Endothelial cell of umbilical vein (primary cell): ENCODE data around the gene SLC9A3. TPM values are rescaled to one million over a fixed set of nuclear protein-coding genes. Genes with fewer than 3 reads are reported as not detected.

ENCODE experiments used
- BruUV-seq: library from RNA; stranded (reverse); fragments of 400-500 nt; replicated peaks from 2 replicates; lab custom pipeline; 2021; lab: Mats Ljungman, UMichigan
- CTCF ChIA-PET: fragments of 300-600, 350-600 bp; sonication (Branson Sonifier 250); formaldehyde crosslinking; loops from one replicate; lab custom pipeline; 2021; ENCODE audit warnings: antibody characterized with exemption, inconsistent platforms; lab: Charles Lee
- POLR2A ChIA-PET: fragments of 300-600, 350-600 bp; sonication (Branson Sonifier 250); formaldehyde crosslinking; loops from one replicate; lab custom pipeline; 2021; ENCODE audit warnings: antibody characterized with exemption, inconsistent platforms; lab: Charles Lee
- DNase-seq: peaks from one replicate; pipeline ENCODE4 v3.0.0-alpha.2; 2011; ENCODE audit warnings: low read depth, low spot score
- FAIRE-seq: peaks from 2 replicates; lab custom pipeline; 2011; peaks lifted over from hg19 to GRCh38; lab: Jason Lieb, UNC
- H2AFZ ChIP-seq: 2 replicates; pipeline ENCODE4 v1.6.0; 2012; ENCODE audit warnings: low read depth, low read length, control low read depth, inconsistent platforms
- H3K27ac ChIP-seq: 2 replicates; pipeline ENCODE4 v1.5.1; 2011; ENCODE audit warnings: low read depth, mild to moderate bottlenecking, control low read depth, low read length, moderate library complexity; ENCODE audit not compliant: insufficient read depth
- H3K27me3 ChIP-seq, 2 experiments: 2 replicates each; pipeline versions ENCODE4 v1.6.0 to v1.6.1; 2011; ENCODE audit warnings: low read length in 2 of 2, mixed read lengths in 1 of 2; ENCODE audit not compliant: control insufficient read depth in 2 of 2, insufficient read depth in 2 of 2
- H3K36me3 ChIP-seq, 2 experiments: 2 replicates in 1 of 2; 3 replicates in 1 of 2; pipeline ENCODE4 v1.5.1; 2011; ENCODE audit warnings: low read length in 2 of 2, mild to moderate bottlenecking in 1 of 2, moderate library complexity in 1 of 2; ENCODE audit not compliant: control insufficient read depth in 2 of 2, insufficient read depth in 2 of 2; ENCODE audit errors: extremely low read depth in 1 of 2
- H3K4me1 ChIP-seq: 3 replicates; pipeline ENCODE4 v1.5.1; 2011; ENCODE audit warnings: mild to moderate bottlenecking, low read length; ENCODE audit not compliant: control insufficient read depth, insufficient read depth; ENCODE audit errors: extremely low read depth
- H3K4me2 ChIP-seq: 2 replicates; pipeline ENCODE4 v1.6.1; 2011; ENCODE audit warnings: low read length, control low read depth, mixed read lengths; ENCODE audit not compliant: insufficient read depth
- H3K4me3 ChIP-seq, 3 experiments: fragments of 200-600 bp in 1 of 3; sonication (generic), shearing (Covaris generic) in 1 of 3; replicated peaks in 1 of 3; 2 replicates each; pipeline ENCODE4 v1.5.1; 2011 to 2016; ENCODE audit warnings: control low read depth in 3 of 3, low read length in 3 of 3, mild to moderate bottlenecking in 2 of 3, inconsistent platforms in 1 of 3, low read depth in 1 of 3, moderate library complexity in 1 of 3; ENCODE audit not compliant: insufficient read depth in 1 of 3
- H3K79me2 ChIP-seq: 2 replicates; pipeline ENCODE4 v1.6.0; 2012; ENCODE audit warnings: low read length, inconsistent platforms; ENCODE audit not compliant: control insufficient read depth, insufficient read depth
- H3K9ac ChIP-seq: replicated peaks from 2 replicates; pipeline ENCODE3; 2011; ENCODE audit warnings: low read length, control low read depth; ENCODE audit not compliant: insufficient read depth; ENCODE audit errors: extremely low read depth
- H3K9me1 ChIP-seq: replicated peaks from 3 replicates; pipeline ENCODE4 v1.6.0; 2011; ENCODE audit warnings: mild to moderate bottlenecking, low read length; ENCODE audit not compliant: control insufficient read depth, insufficient read depth; ENCODE audit errors: extremely low read depth
- H3K9me3 ChIP-seq: replicated peaks from 2 replicates; pipeline ENCODE4 v1.5.1; 2012; ENCODE audit warnings: low read length, inconsistent platforms; ENCODE audit not compliant: control insufficient read depth, insufficient read depth
- H4K20me1 ChIP-seq: replicated peaks from 2 replicates; pipeline ENCODE3; 2011; ENCODE audit warnings: mild to moderate bottlenecking, low read length; ENCODE audit not compliant: control insufficient read depth, insufficient read depth; ENCODE audit errors: extremely low read depth
- EZH2 ChIP-seq: IDR thresholded peaks from 2 replicates; pipeline ENCODE4 v1.6.1; 2012; ENCODE audit warnings: borderline replicate concordance, low read depth, mild to moderate bottlenecking, moderate library complexity, low read length, inconsistent platforms; ENCODE audit not compliant: severe bottlenecking
- FOS ChIP-seq: IDR thresholded peaks from 2 replicates; pipeline ENCODE4 v1.6.1; 2011; ENCODE audit warnings: mild to moderate bottlenecking, low read length, moderate library complexity, borderline replicate concordance; ENCODE audit not compliant: insufficient read depth
- GATA2 ChIP-seq: IDR thresholded peaks from 2 replicates; pipeline ENCODE4 v1.7.0; 2011; ENCODE audit warnings: low read depth, mild to moderate bottlenecking, moderate library complexity, mixed read lengths, low read length; ENCODE audit not compliant: insufficient read length, insufficient read depth
- JUN ChIP-seq: IDR thresholded peaks from 2 replicates; pipeline ENCODE4 v1.6.1; 2011; ENCODE audit warnings: borderline replicate concordance, low read depth; ENCODE audit not compliant: insufficient read length, insufficient read depth
- MYC ChIP-seq: IDR thresholded peaks from one replicate; pipeline ENCODE4 v1.6.1; 2011; ENCODE audit warnings: mild to moderate bottlenecking, low read depth, low read length
- POLR2A ChIP-seq: IDR thresholded peaks from 2 replicates; pipeline ENCODE4 v1.6.1; 2012; ENCODE audit warnings: low read depth, mild to moderate bottlenecking, control low read depth, low read length
- POLR2AphosphoS5 ChIP-seq: IDR thresholded peaks from 2 replicates; pipeline ENCODE4 v1.6.1; 2012; ENCODE audit warnings: low read depth, mild to moderate bottlenecking, control low read depth, low read length, moderate library complexity; ENCODE audit not compliant: insufficient read depth
- dilution Hi-C: fragments of 300-500 bp; cut with MboI; formaldehyde crosslinking; loops from one replicate; pipeline ENCODE4 v1.15.0; 2019; ENCODE audit warnings: low sequenced_read_pairs; ENCODE audit not compliant: extremely low pct_ligation_motif_present
- intact Hi-C: fragments of 100-400 bp; cut with micrococcal nuclease; formaldehyde crosslinking; loops from one replicate; pipeline ENCODE4 v1.10.0; 2022
- polyA plus RNA-seq, 4 experiments: library from polyadenylated mRNA; depleted of rRNA in 3 of 4; stranded (reverse) in 3 of 4; unstranded in 1 of 4; fragments of >200 nt; gene quantifications; 2 replicates each; pipeline versions ENCODE4 v1.2.1 to v1.2.3, GENCODE V29; 2011 to 2012; ENCODE audit warnings: missing spikeins in 1 of 4
- total RNA-seq: library from RNA; stranded (reverse); gene quantifications from 2 replicates; pipeline ENCODE4 v1.2.3, GENCODE V29; 2021
- TF ChIP-seq, protein P1 (sequence below): IDR thresholded peaks from 2 replicates; pipeline ENCODE4 v1.6.1; 2011; ENCODE audit not compliant: insufficient read depth, insufficient read length
- TF ChIP-seq, protein P2 (sequence below), 2 donors: IDR thresholded peaks; 1 replicate in 1 of 2; 2 replicates in 1 of 2; pipeline ENCODE4 v1.5.1; 2011; ENCODE audit warnings: low read length in 2 of 2, mild to moderate bottlenecking in 2 of 2, moderate library complexity in 2 of 2, control low read depth in 1 of 2, inconsistent platforms in 1 of 2, low read depth in 1 of 2; ENCODE audit not compliant: insufficient read depth in 1 of 2; ENCODE audit errors: extremely low read depth in 1 of 2

The SLC9A3 gene
- total and polyA plus RNA-seq, 2 donors (not counting 3 experiments of a cell fraction or from before 2014, with no cell fraction given), result 0.79 to 0.82 TPM

DNA sequence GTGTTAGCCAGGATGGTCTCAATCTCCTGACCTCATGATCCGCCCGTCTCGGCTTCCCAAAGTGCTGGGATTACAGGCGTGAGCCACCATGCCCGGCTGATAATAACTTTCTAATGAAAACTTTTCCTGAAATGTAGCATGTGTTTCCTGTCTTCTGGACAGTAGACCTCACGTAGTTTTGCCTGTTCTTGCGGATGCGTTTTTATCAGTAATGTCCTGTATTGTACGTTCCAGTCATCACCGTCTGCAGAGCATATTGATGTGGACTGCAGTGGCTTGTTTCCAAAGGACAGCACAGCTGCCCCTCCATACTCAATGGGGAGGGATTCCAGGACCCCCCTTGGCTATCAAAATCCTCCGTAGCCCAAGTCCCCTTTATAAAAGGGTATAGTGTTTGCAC, 68.4 kb downstream of the SLC9A3 start:
- Histone ChIP-seq H3K36me3 (peaks cover 11 to 35% of the 10 kb centered on the region in 2 experiments), H3K27me3 (no peaks in the 10 kb centered on the region), H4K20me1 (no peaks in the 10 kb centered on the region), H3K9me1 (no peaks in the 10 kb centered on the region), H3K79me2 (peaks cover 19% of the 10 kb centered on the region), H3K4me3 (no peak overlapping the region), H3K27ac (no peak overlapping the region), H3K4me2 (no peak overlapping the region), H3K9me3 (no peaks in the 10 kb centered on the region), H3K9ac (no peak overlapping the region), H2AFZ (no peak overlapping the region), H3K4me1 (no peaks in the 10 kb centered on the region)
- dilution Hi-C loops (no loop called here), intact Hi-C loops (no loop called here)
- ChIA-PET CTCF (interaction anchor here (0.9 to 1.6 kb wide), 3 partner anchors 9 to 24 kb away, joined by 4 to 13 read pairs (median 4); no protein-coding TSS in a partner anchor), POLR2A (no interaction called here)
- no peak for DNase-seq
- no TSS peak for BruUV-seq
- FAIRE-seq, result no peak
- TF ChIP-seq, protein P1, sequence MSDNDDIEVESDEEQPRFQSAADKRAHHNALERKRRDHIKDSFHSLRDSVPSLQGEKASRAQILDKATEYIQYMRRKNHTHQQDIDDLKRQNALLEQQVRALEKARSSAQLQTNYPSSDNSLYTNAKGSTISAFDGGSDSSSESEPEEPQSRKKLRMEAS, result no peak
- no peak for TF ChIP-seq POLR2AphosphoS5
- no peak for TF ChIP-seq FOS
- no peak for TF ChIP-seq EZH2
- TF ChIP-seq JUN, result no peak
- TF ChIP-seq POLR2A, result no peak
- no peak for TF ChIP-seq GATA2
- TF ChIP-seq, protein P2, sequence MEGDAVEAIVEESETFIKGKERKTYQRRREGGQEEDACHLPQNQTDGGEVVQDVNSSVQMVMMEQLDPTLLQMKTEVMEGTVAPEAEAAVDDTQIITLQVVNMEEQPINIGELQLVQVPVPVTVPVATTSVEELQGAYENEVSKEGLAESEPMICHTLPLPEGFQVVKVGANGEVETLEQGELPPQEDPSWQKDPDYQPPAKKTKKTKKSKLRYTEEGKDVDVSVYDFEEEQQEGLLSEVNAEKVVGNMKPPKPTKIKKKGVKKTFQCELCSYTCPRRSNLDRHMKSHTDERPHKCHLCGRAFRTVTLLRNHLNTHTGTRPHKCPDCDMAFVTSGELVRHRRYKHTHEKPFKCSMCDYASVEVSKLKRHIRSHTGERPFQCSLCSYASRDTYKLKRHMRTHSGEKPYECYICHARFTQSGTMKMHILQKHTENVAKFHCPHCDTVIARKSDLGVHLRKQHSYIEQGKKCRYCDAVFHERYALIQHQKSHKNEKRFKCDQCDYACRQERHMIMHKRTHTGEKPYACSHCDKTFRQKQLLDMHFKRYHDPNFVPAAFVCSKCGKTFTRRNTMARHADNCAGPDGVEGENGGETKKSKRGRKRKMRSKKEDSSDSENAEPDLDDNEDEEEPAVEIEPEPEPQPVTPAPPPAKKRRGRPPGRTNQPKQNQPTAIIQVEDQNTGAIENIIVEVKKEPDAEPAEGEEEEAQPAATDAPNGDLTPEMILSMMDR (IDR thresholded peaks at IDR 0.05; ENCODE audit: extremely low read depth in 1 of 2, insufficient read depth in 1 of 2, low read depth in 1 of 2, low read length in 2 of 2), result no peak
- TF ChIP-seq MYC, result no peak
